ENCODE measurements around the gene TFAP2D. TPM values are rescaled to one million over a fixed set of nuclear protein-coding genes. Genes with fewer than 3 reads are reported as not detected.
A peak's percentile ranks its signal among the peaks of the same experiment; 100 is the strongest.

TFAP2D gene
- total RNA-seq, result not detected in 2 replicates

DNA sequence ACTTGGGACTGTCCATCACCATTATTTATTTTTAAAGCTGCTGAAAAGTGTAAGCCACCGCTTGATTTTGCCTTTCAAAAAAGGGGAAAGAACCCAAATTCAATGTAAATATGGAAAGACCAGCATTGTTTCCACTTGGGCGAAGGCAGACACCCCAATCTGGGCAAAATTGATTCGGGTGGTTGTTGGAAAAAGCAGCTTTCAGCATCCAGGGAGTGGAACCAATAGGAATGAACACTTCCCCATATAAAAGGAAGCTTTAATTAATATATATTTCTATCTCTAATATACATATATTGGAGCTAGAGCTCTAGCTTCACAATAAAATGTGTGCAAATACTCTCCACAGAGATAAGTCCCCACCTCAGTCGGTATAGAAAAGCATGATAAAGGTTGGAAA lies at the start of gene TFAP2D:
Gene TFAP2D (plus strand): TSS at position 301 of the 400 bp plus-strand sequence. CDS start 530 bp downstream, outside the sequence.
- Mint-ChIP-seq H3K4me1 (peaks cover 2% of the 10 kb centered on the region), H3K4me3 (no peak within 1 kb of the TSS), H3K27me3 (peaks cover 79% of the 10 kb centered on the region), H3K36me3 (ENCODE audit: low read depth) (no peaks in the 10 kb centered on the region), H3K27ac (peak within 1 kb of the TSS; percentile 8), H3K9me3 (peaks cover 11% of the 10 kb centered on the region)
- intact Hi-C loops (cut with micrococcal nuclease), result loop anchor here (2.0 kb wide), 1 partner anchor 104 kb away; no protein-coding TSS in a partner anchor
- no peak for DNase-seq

GRCh38 chr6:50663806-50664205 lies 49.5 kb upstream of the TFAP2D start:
- DNase-seq, result no peak
- Mint-ChIP-seq H3K27me3 (no peaks in the 10 kb centered on the region), H3K9me3 (no peaks in the 10 kb centered on the region), H3K36me3 (ENCODE audit: low read depth) (no peaks in the 10 kb centered on the region), H3K4me3 (no peak overlapping the region), H3K27ac (no peak overlapping the region), H3K4me1 (no peaks in the 10 kb centered on the region)
- intact Hi-C loops (cut with micrococcal nuclease), result no loop called here

- intact Hi-C loops (cut with micrococcal nuclease), result no loop called here
- Mint-ChIP-seq H3K9me3 (no peaks in the 10 kb centered on the region), H3K4me3 (no peak overlapping the region), H3K27me3 (no peaks in the 10 kb centered on the region), H3K4me1 (no peaks in the 10 kb centered on the region), H3K36me3 (ENCODE audit: low read depth) (no peaks in the 10 kb centered on the region), H3K27ac (no peak overlapping the region)
- DNase-seq, result no peak
Measured at GRCh38 chr6:50666089-50666488, 47.2 kb upstream of the TFAP2D start.

DNA sequence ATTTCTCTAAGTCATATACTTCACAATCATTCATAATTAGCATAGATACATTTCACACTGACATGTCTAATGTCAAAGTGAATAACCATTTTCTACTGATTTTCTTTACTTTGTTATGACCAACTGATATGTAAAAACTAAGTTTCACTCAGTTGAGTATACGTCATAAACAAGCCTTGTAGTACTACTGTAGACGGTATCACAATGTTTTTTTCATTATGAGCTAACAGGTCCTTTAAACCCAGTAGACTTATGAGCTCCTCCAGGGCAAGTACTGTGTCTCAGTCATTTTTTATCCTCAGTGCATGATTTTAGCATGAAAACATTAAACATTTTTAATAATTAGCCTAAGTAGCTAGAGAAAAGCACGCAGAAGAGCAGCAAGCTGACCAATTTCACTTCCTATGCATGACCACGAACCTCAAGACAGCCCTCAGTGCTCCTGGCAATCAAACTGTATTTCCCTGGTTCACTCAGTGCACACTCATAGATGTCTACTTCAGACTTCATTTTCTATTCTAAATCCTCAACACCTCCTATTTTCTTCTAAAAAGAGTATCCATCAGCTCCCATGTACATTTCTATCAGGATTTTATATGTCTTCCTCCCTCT lies 32.0 kb upstream of the TFAP2D start:
- Mint-ChIP-seq H3K9me3 (no peaks in the 10 kb centered on the region), H3K27ac (no peak overlapping the region), H3K36me3 (ENCODE audit: low read depth) (no peaks in the 10 kb centered on the region), H3K4me1 (no peaks in the 10 kb centered on the region), H3K4me3 (no peak overlapping the region), H3K27me3 (no peaks in the 10 kb centered on the region)
- intact Hi-C loops (cut with micrococcal nuclease), result no loop called here
- no peak for DNase-seq

DNA sequence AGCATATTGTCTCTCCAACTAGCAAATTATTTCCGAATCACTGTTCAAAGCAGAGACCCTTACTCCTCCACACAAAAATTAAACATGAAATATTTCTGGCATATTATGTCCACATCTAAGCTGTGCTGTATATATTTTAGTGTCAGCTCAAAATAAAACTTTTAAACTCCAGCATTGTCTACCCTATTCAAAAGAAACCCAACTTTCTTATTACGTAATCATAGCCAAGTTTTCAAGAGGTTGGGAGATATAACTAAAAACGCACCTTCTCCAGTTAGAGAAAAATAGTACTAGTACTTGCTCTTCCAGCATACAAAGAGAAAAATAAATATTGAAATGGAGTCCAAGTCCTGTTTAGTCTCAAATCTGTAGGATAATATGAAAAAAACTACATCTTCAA lies 24.1 kb upstream of the TFAP2D start:
- no peak overlapping the region for H3K4me3 Mint-ChIP-seq
- H3K27ac Mint-ChIP-seq, result no peak overlapping the region
- intact Hi-C loops (cut with micrococcal nuclease), result no loop called here
- no peaks in the 10 kb centered on the region for H3K9me3 Mint-ChIP-seq
- no peaks in the 10 kb centered on the region for H3K27me3 Mint-ChIP-seq
- H3K36me3 Mint-ChIP-seq (ENCODE audit: low read depth), result no peaks in the 10 kb centered on the region
- no peak for DNase-seq
- H3K4me1 Mint-ChIP-seq, result no peaks in the 10 kb centered on the region

- H3K27ac Mint-ChIP-seq, result no peak overlapping the region
- intact Hi-C loops (cut with micrococcal nuclease), result no loop called here
- no peaks in the 10 kb centered on the region for H3K4me1 Mint-ChIP-seq
- no peaks in the 10 kb centered on the region for H3K36me3 Mint-ChIP-seq (ENCODE audit: low read depth)
- no peak for DNase-seq
- H3K27me3 Mint-ChIP-seq, result no peaks in the 10 kb centered on the region
- no peaks in the 10 kb centered on the region for H3K9me3 Mint-ChIP-seq
- no peak overlapping the region for H3K4me3 Mint-ChIP-seq
Measured at GRCh38 chr6:50691814-50692495, 21.4 kb upstream of the TFAP2D start.

GRCh38 chr6:50698546-50698945 lies 14.8 kb upstream of the TFAP2D start:
- no peak overlapping the region for H3K27ac Mint-ChIP-seq
- no peaks in the 10 kb centered on the region for H3K36me3 Mint-ChIP-seq (ENCODE audit: low read depth)
- H3K4me1 Mint-ChIP-seq, result no peaks in the 10 kb centered on the region
- intact Hi-C loops (cut with micrococcal nuclease), result no loop called here
- no peaks in the 10 kb centered on the region for H3K9me3 Mint-ChIP-seq
- H3K27me3 Mint-ChIP-seq, result no peaks in the 10 kb centered on the region
- DNase-seq, result no peak
- no peak overlapping the region for H3K4me3 Mint-ChIP-seq

DNA sequence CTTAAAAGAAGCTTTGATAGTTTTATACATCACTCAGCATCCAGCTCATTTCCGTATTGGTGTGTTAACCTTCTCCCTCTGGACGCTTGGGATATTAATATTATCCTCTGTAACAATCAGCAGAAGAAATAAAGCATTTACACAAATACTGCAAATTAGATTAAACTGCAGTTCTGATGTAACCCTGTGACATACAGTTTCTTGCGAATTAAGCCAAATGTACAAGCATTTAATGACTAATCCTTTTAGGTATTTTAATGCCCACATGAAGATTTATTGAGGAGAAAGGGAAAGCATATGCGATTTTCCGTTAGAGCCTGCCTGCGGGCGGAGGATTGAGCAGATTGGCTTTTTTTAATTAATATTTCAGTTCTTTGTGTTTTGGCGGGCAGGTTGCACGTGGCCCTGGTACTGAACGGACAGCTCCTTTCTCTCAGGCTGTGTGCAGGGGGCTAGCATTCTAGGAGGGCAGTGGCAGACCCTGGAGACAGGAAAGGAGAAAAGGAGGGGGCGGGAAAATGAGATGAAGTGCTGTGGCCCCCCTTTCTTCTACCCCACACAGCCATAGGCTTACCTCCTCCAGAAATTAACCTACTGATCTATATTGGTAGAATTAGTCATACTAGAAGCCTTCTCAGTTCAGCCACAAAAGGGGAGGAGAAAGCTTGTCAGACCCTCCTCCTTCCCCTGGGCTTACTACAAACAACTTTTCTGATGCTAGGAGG lies 14.1 kb upstream of the TFAP2D start:
- H3K27ac Mint-ChIP-seq, result no peak overlapping the region
- H3K4me1 Mint-ChIP-seq, result no peaks in the 10 kb centered on the region
- no peaks in the 10 kb centered on the region for H3K27me3 Mint-ChIP-seq
- H3K36me3 Mint-ChIP-seq (ENCODE audit: low read depth), result no peaks in the 10 kb centered on the region
- intact Hi-C loops (cut with micrococcal nuclease), result no loop called here
- H3K9me3 Mint-ChIP-seq, result no peaks in the 10 kb centered on the region
- no peak overlapping the region for H3K4me3 Mint-ChIP-seq
- no peak for DNase-seq

- no peaks in the 10 kb centered on the region for H3K36me3 Mint-ChIP-seq (ENCODE audit: low read depth)
- no peak for DNase-seq
- intact Hi-C loops (cut with micrococcal nuclease), result no loop called here
- H3K9me3 Mint-ChIP-seq, result peaks cover 4% of the 10 kb centered on the region
- no peaks in the 10 kb centered on the region for H3K4me1 Mint-ChIP-seq
- H3K27ac Mint-ChIP-seq, result no peak overlapping the region
- H3K4me3 Mint-ChIP-seq, result no peak overlapping the region
- H3K27me3 Mint-ChIP-seq, result peaks cover 50% of the 10 kb centered on the region
Measured at GRCh38 chr6:50706575-50706974, 6.8 kb upstream of the TFAP2D start.

- Mint-ChIP-seq H3K9me3 (peaks cover 4% of the 10 kb centered on the region), H3K4me1 (no peaks in the 10 kb centered on the region), H3K27me3 (peaks cover 57% of the 10 kb centered on the region), H3K27ac (no peak overlapping the region), H3K36me3 (ENCODE audit: low read depth) (no peaks in the 10 kb centered on the region), H3K4me3 (no peak overlapping the region)
- intact Hi-C loops (cut with micrococcal nuclease), result no loop called here
- DNase-seq, result no peak
Measured at GRCh38 chr6:50707191-50707590, 6.1 kb upstream of the TFAP2D start.

- Mint-ChIP-seq H3K27ac (no peak overlapping the region), H3K27me3 (peaks cover 60% of the 10 kb centered on the region), H3K36me3 (ENCODE audit: low read depth) (no peaks in the 10 kb centered on the region), H3K9me3 (peaks cover 4% of the 10 kb centered on the region), H3K4me1 (no peaks in the 10 kb centered on the region), H3K4me3 (no peak overlapping the region)
- no peak for DNase-seq
- intact Hi-C loops (cut with micrococcal nuclease), result no loop called here
Measured at GRCh38 chr6:50707652-50708300, 5.5 kb upstream of the TFAP2D start.

GRCh38 chr6:50708664-50709365 lies 4.5 kb upstream of the TFAP2D start:
- Mint-ChIP-seq H3K27ac (no peak overlapping the region), H3K9me3 (peaks cover 4% of the 10 kb centered on the region), H3K36me3 (ENCODE audit: low read depth) (no peaks in the 10 kb centered on the region), H3K4me1 (no peaks in the 10 kb centered on the region), H3K27me3 (peaks cover 66% of the 10 kb centered on the region), H3K4me3 (no peak overlapping the region)
- no peak for DNase-seq
- intact Hi-C loops (cut with micrococcal nuclease), result no loop called here

DNA sequence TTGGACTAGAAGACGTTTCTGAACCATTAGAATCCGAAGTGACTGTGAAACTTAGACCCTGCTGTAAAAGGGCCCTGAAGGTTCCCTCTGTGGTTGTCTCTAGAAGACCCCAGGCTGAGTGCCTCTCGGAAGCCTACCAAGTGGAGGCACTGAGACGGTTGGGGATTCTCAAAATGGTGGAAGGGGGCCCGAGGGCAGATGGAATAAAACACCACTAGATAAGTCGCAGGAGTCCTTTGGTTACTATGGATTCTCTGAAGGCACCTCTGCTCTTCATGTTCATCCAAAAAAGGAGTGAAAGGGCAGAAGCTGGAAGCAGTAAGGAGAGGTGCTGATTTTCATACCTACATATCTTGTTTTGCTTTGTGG lies 4.0 kb upstream of the TFAP2D start:
- no peak for DNase-seq
- H3K27me3 Mint-ChIP-seq, result peaks cover 70% of the 10 kb centered on the region
- no peak overlapping the region for H3K4me3 Mint-ChIP-seq
- H3K9me3 Mint-ChIP-seq, result peaks cover 8% of the 10 kb centered on the region
- no peaks in the 10 kb centered on the region for H3K4me1 Mint-ChIP-seq
- intact Hi-C loops (cut with micrococcal nuclease), result no loop called here
- no peaks in the 10 kb centered on the region for H3K36me3 Mint-ChIP-seq (ENCODE audit: low read depth)
- H3K27ac Mint-ChIP-seq, result no peak overlapping the region

Measured in activated CD4-positive, alpha-beta T cell treated with anti-CD3 and anti-CD28 coated beads, Interleukin-2, amount 10 ng/mL, durations not matched to agents 24 days and 14 days (primary cell).